PC-3 (cell line): Measurements from ENCODE around the gene VPS41.

Experiments used
- CTCF ChIP-seq: fragments of 300-600 bp; sonication (generic); conservative IDR thresholded peaks from 2 replicates; pipeline ENCODE4 v1.5.1; 2017; ENCODE audit warnings: antibody characterized with exemption, low read depth, mild to moderate bottlenecking, low read length
- EZH2 ChIP-seq: fragments of 300-600 bp; sonication (generic); IDR thresholded peaks from one replicate; pipeline ENCODE4 v1.6.1; 2017; ENCODE audit warnings: antibody characterized with exemption, mild to moderate bottlenecking, low read length; ENCODE audit not compliant: unreplicated experiment
- EZH2phosphoT487 ChIP-seq: fragments of 300-600 bp; sonication (generic); IDR thresholded peaks from 2 replicates; pipeline ENCODE4 v1.6.1; 2018; ENCODE audit warnings: mild to moderate bottlenecking, antibody characterized with exemption, low read length, borderline replicate concordance

GRCh38 chr7:38825721-38826440 lies 83.1 kb downstream of the VPS41 start:
- TF ChIP-seq CTCF (no peak), EZH2 (no peak), EZH2phosphoT487 (no peak)
